ENCODE measurements around the gene TMEM209. TPM values are rescaled to one million over a fixed set of nuclear protein-coding genes. Genes with fewer than 3 reads are reported as not detected.

TMEM209 gene
- total RNA-seq, 2 donors from 2014 or later, result 18.6 to 21.8 TPM

DNA sequence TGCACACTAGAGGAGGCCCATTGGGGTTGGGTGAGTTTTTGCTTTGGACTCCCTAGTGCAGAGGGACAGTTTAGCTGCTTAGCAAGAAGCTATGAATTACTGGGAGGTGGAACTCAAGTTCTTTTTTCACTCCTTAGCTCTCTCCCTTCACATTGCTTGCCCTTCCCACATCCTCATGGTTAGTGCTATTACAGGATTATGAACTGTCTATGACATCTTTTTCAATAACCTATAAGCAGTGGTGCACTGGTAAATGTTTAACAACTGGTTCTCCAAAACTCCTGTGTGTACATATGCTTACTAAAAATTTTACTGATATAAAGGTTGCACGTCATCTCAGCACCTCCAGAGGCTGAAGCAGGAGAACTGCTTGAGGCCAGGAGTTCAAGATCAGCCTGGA is 8.6 kb upstream of the TMEM209 start:
- Histone ChIP-seq H3K27ac (no peak overlapping the region), H3K36me3 (no peaks in the 10 kb centered on the region), H3K9me3 (no peaks in the 10 kb centered on the region), H3K9ac (ENCODE audit: low read depth in 2 of 2, low read length in 2 of 2) (no peak overlapping the region), H3K4me3 (no peak overlapping the region), H3K4me1 (no peaks in the 10 kb centered on the region), H3K27me3 (no peaks in the 10 kb centered on the region)
- no peak for DNase-seq
- intact Hi-C loops (cut with DNase I), result no loop called here
- TF ChIP-seq CTCF (IDR thresholded peaks at IDR 0.05), result no peak

DNA sequence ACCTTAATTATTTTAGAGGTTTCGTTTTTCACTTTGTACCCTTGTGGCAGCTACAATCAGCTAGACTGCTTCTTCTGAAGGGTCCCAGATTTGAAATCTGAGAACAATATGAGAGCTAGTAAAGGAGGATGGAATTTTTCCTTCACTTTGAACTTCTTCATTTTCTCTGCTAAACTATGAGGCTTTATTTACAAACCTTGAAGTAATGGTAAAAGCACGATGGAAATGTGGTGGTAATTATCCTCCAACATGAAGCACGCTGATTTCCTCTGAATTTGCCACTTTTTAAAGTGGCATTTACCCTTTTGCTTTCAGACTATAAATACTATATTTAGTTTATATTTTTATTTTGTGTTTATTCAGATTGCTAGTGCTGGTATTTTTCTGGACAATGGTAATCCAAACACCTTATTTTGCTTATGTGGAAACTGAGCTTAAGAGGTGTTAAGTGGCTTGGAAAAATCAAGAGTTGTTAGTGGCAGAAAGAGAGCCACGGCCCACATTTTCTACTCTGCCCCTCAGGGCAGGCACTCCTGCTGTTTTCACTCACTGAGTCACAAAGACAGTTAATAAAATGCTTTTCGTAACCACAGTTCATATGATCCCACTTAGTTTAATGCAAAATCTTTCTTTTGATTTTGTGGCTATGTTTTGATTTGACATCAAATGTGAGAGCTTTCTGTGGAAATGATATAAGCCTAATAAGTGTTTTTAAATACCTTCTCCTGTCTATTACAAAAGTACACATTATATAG is 5.2 kb upstream of the TMEM209 start:
- Histone ChIP-seq H3K27me3 (no peaks in the 10 kb centered on the region), H3K9ac (ENCODE audit: low read depth in 2 of 2, low read length in 2 of 2) (no peak overlapping the region), H3K4me1 (no peaks in the 10 kb centered on the region), H3K9me3 (no peaks in the 10 kb centered on the region), H3K36me3 (no peaks in the 10 kb centered on the region), H3K27ac (no peak overlapping the region), H3K4me3 (no peak overlapping the region)
- no peak for TF ChIP-seq CTCF (IDR thresholded peaks at IDR 0.05)
- intact Hi-C loops (cut with DNase I), result no loop called here
- no peak for DNase-seq

GRCh38 chr7:130208516-130208915 is 3.3 kb upstream of the TMEM209 start:
- Histone ChIP-seq H3K4me1 (no peaks in the 10 kb centered on the region), H3K27me3 (no peaks in the 10 kb centered on the region), H3K27ac (no peak overlapping the region), H3K9me3 (no peaks in the 10 kb centered on the region), H3K9ac (ENCODE audit: low read depth in 2 of 2, low read length in 2 of 2) (no peak overlapping the region), H3K36me3 (no peaks in the 10 kb centered on the region), H3K4me3 (no peak overlapping the region)
- intact Hi-C loops (cut with DNase I), result loop anchor here (5.0 kb wide), 1 partner anchor 136 kb away; the partner anchor contains the start of gene KLHDC10
- TF ChIP-seq CTCF (IDR thresholded peaks at IDR 0.05), result no peak
- DNase-seq, result no peak

GRCh38 chr7:130207642-130208041 is 2.4 kb upstream of the TMEM209 start, which contains the start of gene SSMEM1:
TSS of gene SSMEM1 (plus strand) at chr7:130207860. CDS start at chr7:130207911, 51 bp downstream.
- intact Hi-C loops (cut with DNase I), result loop anchor here (5.0 kb wide), 1 partner anchor 135 kb away; the partner anchor contains the start of gene KLHDC10
- no peak within 1 kb of the TSS for H3K9ac ChIP-seq (ENCODE audit: low read depth in 2 of 2, low read length in 2 of 2)
- no peak within 1 kb of the TSS for H3K27ac ChIP-seq
- no peaks in the 10 kb centered on the region for H3K4me1 ChIP-seq
- H3K36me3 ChIP-seq, result no peaks in the 10 kb centered on the region
- no peaks in the 10 kb centered on the region for H3K9me3 ChIP-seq
- no peak for TF ChIP-seq CTCF (IDR thresholded peaks at IDR 0.05)
- no peak within 1 kb of the TSS for H3K4me3 ChIP-seq
- DNase-seq, result no peak
- no peaks in the 10 kb centered on the region for H3K27me3 ChIP-seq

GRCh38 chr7:130207033-130207432 is 1.8 kb upstream of the TMEM209 start:
- Histone ChIP-seq H3K27me3 (no peaks in the 10 kb centered on the region), H3K4me1 (no peaks in the 10 kb centered on the region), H3K36me3 (no peaks in the 10 kb centered on the region), H3K9ac (ENCODE audit: low read depth in 2 of 2, low read length in 2 of 2) (no peak overlapping the region), H3K27ac (no peak overlapping the region), H3K9me3 (no peaks in the 10 kb centered on the region), H3K4me3 (no peak overlapping the region)
- no peak for DNase-seq
- TF ChIP-seq CTCF (IDR thresholded peaks at IDR 0.05), result no peak
- intact Hi-C loops (cut with DNase I), result loop anchor here (5.0 kb wide), 1 partner anchor 135 kb away; the partner anchor contains the start of gene KLHDC10

All from colonic mucosa (tissue), 4 donors.